ENCODE data around the gene RRP1B.
"Not testable (repeated sequence)": the region's sequence is repeated elsewhere in the genome, so short reads cannot be mapped to it uniquely, and the experiment has no call there.

Gene RRP1B

GRCh38 chr21:43659136-43660000, at the start of gene RRP1B, which contains the start of gene HSF2BP:
Gene RRP1B (plus strand): TSS chr21:43659560. CDS start chr21:43659665, 105 bp downstream.
Gene HSF2BP (minus strand): TSS chr21:43659488. CDS start chr21:43658096, 1,392 bp downstream.
- peak; percentile 70 to 72 for DNase-seq

GRCh38 chr21:43611598-43612369, 47.6 kb upstream of the RRP1B start:
- DNase-seq, result peak; percentile 45 to 63

- DNase-seq, result no peak
Measured at GRCh38 chr21:43613755-43614638, 45.4 kb upstream of the RRP1B start.

GRCh38 chr21:43614839-43615238, 44.5 kb upstream of the RRP1B start:
- DNase-seq, result no peak

- not testable (repeated sequence) for DNase-seq
Measured at GRCh38 chr21:43616861-43617260, 42.5 kb upstream of the RRP1B start.

- DNase-seq, result no peak
Measured at GRCh38 chr21:43618940-43619339, 40.4 kb upstream of the RRP1B start.

- DNase-seq, result no peak
Measured at GRCh38 chr21:43619344-43619743, 40.0 kb upstream of the RRP1B start.

GRCh38 chr21:43619856-43620255, 39.5 kb upstream of the RRP1B start:
- DNase-seq, result no peak

GRCh38 chr21:43622796-43623195, 36.6 kb upstream of the RRP1B start:
- no peak for DNase-seq

- DNase-seq, result no peak
Measured at GRCh38 chr21:43623588-43623987, 35.8 kb upstream of the RRP1B start.

- no peak for DNase-seq
Measured at GRCh38 chr21:43624339-43624738, 35.0 kb upstream of the RRP1B start.

- DNase-seq, result no peak
Measured at GRCh38 chr21:43626390-43626789, 33.0 kb upstream of the RRP1B start.

GRCh38 chr21:43627527-43627926, 31.8 kb upstream of the RRP1B start:
- DNase-seq, result no peak

GRCh38 chr21:43631411-43632107, 27.8 kb upstream of the RRP1B start:
- DNase-seq, result no peak

- DNase-seq, result no peak
Measured at GRCh38 chr21:43632373-43632905, 26.9 kb upstream of the RRP1B start.

GRCh38 chr21:43634618-43635017, 24.7 kb upstream of the RRP1B start:
- no peak for DNase-seq

GRCh38 chr21:43635436-43635835, 23.9 kb upstream of the RRP1B start:
- DNase-seq, result no peak

GRCh38 chr21:43637530-43638158, 21.7 kb upstream of the RRP1B start:
- DNase-seq, result no peak

- no peak for DNase-seq
Measured at GRCh38 chr21:43639470-43640353, 19.6 kb upstream of the RRP1B start.

GRCh38 chr21:43640400-43640799, 19.0 kb upstream of the RRP1B start:
- no peak for DNase-seq

All from Kasumi-1 (cell line).